Trophoblast cell (in vitro differentiated cells and primary cell): ENCODE results near the gene GSS.

ENCODE experiments used
- DNase-seq, 2 donors: peaks; one replicate each; pipeline ENCODE4 v3.0.0-alpha.2; 2016
- H2AFZ ChIP-seq: 2 replicates; pipeline ENCODE4 v1.6.1; 2013; ENCODE audit warnings: low read length, moderate library complexity, mild to moderate bottlenecking; ENCODE audit not compliant: insufficient read depth, poor library complexity
- H2AK5ac ChIP-seq: 2 replicates; pipeline ENCODE4 v1.6.1; 2013; ENCODE audit warnings: mild to moderate bottlenecking, low read length
- H2BK120ac ChIP-seq: 2 replicates; pipeline ENCODE4 v1.6.1; 2013; ENCODE audit warnings: low read length, mild to moderate bottlenecking, moderate library complexity; ENCODE audit not compliant: insufficient read depth, poor library complexity
- H2BK12ac ChIP-seq: 2 replicates; pipeline ENCODE4 v1.6.1; 2013; ENCODE audit warnings: mild to moderate bottlenecking, low read length, moderate library complexity
- H2BK5ac ChIP-seq: 2 replicates; pipeline ENCODE4 v1.6.1; 2013; ENCODE audit warnings: low read length, low read depth, moderate library complexity, mild to moderate bottlenecking; ENCODE audit not compliant: poor library complexity
- H3K14ac ChIP-seq: 2 replicates; pipeline ENCODE4 v1.6.1; 2013; ENCODE audit warnings: mild to moderate bottlenecking, low read length
- H3K18ac ChIP-seq: 2 replicates; pipeline ENCODE4 v1.6.1; 2013; ENCODE audit warnings: mild to moderate bottlenecking, low read length
- H3K23ac ChIP-seq: 2 replicates; pipeline ENCODE4 v1.6.1; 2013; ENCODE audit warnings: low read length
- H3K27ac ChIP-seq: 2 replicates; pipeline ENCODE4 v1.5.1; 2013; ENCODE audit warnings: low read depth, mild to moderate bottlenecking, inconsistent platforms, low read length, moderate library complexity
- H3K27me3 ChIP-seq: 2 replicates; pipeline ENCODE4 v1.6.1; 2013; ENCODE audit warnings: inconsistent platforms, mild to moderate bottlenecking, low read length, moderate library complexity; ENCODE audit not compliant: insufficient read depth
- H3K36me3 ChIP-seq, 2 experiments: 1 replicate in 1 of 2; 2 replicates in 1 of 2; pipeline ENCODE4 v1.6.1; 2013; ENCODE audit warnings: low read length in 2 of 2, mild to moderate bottlenecking in 2 of 2, moderate library complexity in 1 of 2; ENCODE audit not compliant: insufficient read depth in 2 of 2, control insufficient read depth in 1 of 2
- H3K4ac ChIP-seq: 2 replicates; pipeline ENCODE4 v1.6.1; 2013; ENCODE audit warnings: low read depth, mild to moderate bottlenecking, low read length, moderate library complexity
- H3K4me1 ChIP-seq, 2 experiments: 1 replicate in 1 of 2; 2 replicates in 1 of 2; pipeline ENCODE4 v1.6.1; 2013; ENCODE audit warnings: low read length in 2 of 2, mild to moderate bottlenecking in 2 of 2, moderate library complexity in 1 of 2; ENCODE audit not compliant: insufficient read depth in 2 of 2, control insufficient read depth in 1 of 2
- H3K4me2 ChIP-seq: 2 replicates; pipeline ENCODE4 v1.6.1; 2013; ENCODE audit warnings: inconsistent platforms, mild to moderate bottlenecking, low read length, moderate library complexity
- H3K4me3 ChIP-seq: 2 replicates; pipeline ENCODE4 v1.5.1; 2013; ENCODE audit warnings: mild to moderate bottlenecking, low read depth, low read length, inconsistent platforms
- H3K79me1 ChIP-seq: one replicate; pipeline ENCODE4 v1.6.1; 2013; ENCODE audit warnings: low read length
- H3K79me2 ChIP-seq: 2 replicates; pipeline ENCODE4 v1.6.1; 2013; ENCODE audit warnings: low read length, mild to moderate bottlenecking; ENCODE audit not compliant: control insufficient read depth, insufficient read depth, poor library complexity
- H3K9ac ChIP-seq: 2 replicates; pipeline ENCODE4 v1.6.1; 2013; ENCODE audit warnings: mild to moderate bottlenecking, low read length
- H3K9me3 ChIP-seq: 2 replicates; pipeline ENCODE4 v1.6.1; 2013; ENCODE audit warnings: low read depth, mild to moderate bottlenecking, control low read depth, inconsistent platforms, low read length; ENCODE audit not compliant: insufficient read depth
- H4K12ac ChIP-seq: 2 replicates; pipeline ENCODE4 v1.6.1; 2013; ENCODE audit warnings: low read depth, mild to moderate bottlenecking, low read length, moderate library complexity
- H4K8ac ChIP-seq: 2 replicates; pipeline ENCODE4 v1.6.1; 2013; ENCODE audit warnings: low read depth, mild to moderate bottlenecking, low read length, moderate library complexity
- H4K91ac ChIP-seq: one replicate; pipeline ENCODE4 v1.6.1; 2013; ENCODE audit warnings: low read depth, mild to moderate bottlenecking, low read length, moderate library complexity
- WGBS: extraction: QIAGEN DNeasy Blood & Tissue Kit; methylation state at CpG from one replicate; pipeline ENCODE4 v1.1.7; 2013; ENCODE audit warnings: missing lambda C conversion rate; ENCODE audit not compliant: insufficient read length, insufficient coverage; ENCODE audit errors: extremely low coverage; 5-methylcytosine and 5-hydroxymethylcytosine counted together

The GSS gene

GRCh38 chr20:34964486-34964885, 8.9 kb upstream of the GSS start:
- H4K12ac ChIP-seq: no peak overlapping the region
- no peak overlapping the region for H4K8ac ChIP-seq
- no peaks in the 10 kb centered on the region for H3K36me3 ChIP-seq
- H3K18ac ChIP-seq: no peak overlapping the region
- no peak overlapping the region for H3K9ac ChIP-seq
- H3K27ac ChIP-seq: no peak overlapping the region
- H2AFZ ChIP-seq: no peak overlapping the region
- H3K79me2 ChIP-seq: no peaks in the 10 kb centered on the region
- H2BK12ac ChIP-seq: no peak overlapping the region
- H3K4ac ChIP-seq: no peak overlapping the region
- no peaks in the 10 kb centered on the region for H3K9me3 ChIP-seq
- H3K4me1 ChIP-seq: no peaks in the 10 kb centered on the region
- no peaks in the 10 kb centered on the region for H3K79me1 ChIP-seq
- no peaks in the 10 kb centered on the region for H3K27me3 ChIP-seq
- no peak overlapping the region for H2BK5ac ChIP-seq
- no peak overlapping the region for H3K4me3 ChIP-seq
- H3K23ac ChIP-seq: no peak overlapping the region
- H2AK5ac ChIP-seq: no peak overlapping the region
- no CpG with 5 or more reads among the region's 5 CpGs for WGBS
- H3K14ac ChIP-seq: no peak overlapping the region
- DNase-seq: no peak
- H2BK120ac ChIP-seq: no peak overlapping the region
- H3K4me2 ChIP-seq: no peak overlapping the region
- H4K91ac ChIP-seq: no peak overlapping the region

GRCh38 chr20:34956751-34957472, 1.3 kb upstream of the GSS start:
- peaks cover 3 to 5% of the 10 kb centered on the region in 2 experiments for H3K4me1 ChIP-seq
- WGBS: no CpG with 5 or more reads among the region's 21 CpGs
- H3K23ac ChIP-seq: no peak overlapping the region
- H3K27ac ChIP-seq: no peak overlapping the region
- H2BK120ac ChIP-seq: peak overlapping the region; percentile 1
- peaks cover 4% of the 10 kb centered on the region for H3K79me2 ChIP-seq
- no peak overlapping the region for H2AK5ac ChIP-seq
- no peak overlapping the region for H3K14ac ChIP-seq
- H4K12ac ChIP-seq: no peak overlapping the region
- H3K4ac ChIP-seq: no peak overlapping the region
- H3K27me3 ChIP-seq: no peaks in the 10 kb centered on the region
- no peaks in the 10 kb centered on the region for H3K36me3 ChIP-seq
- no peak overlapping the region for H3K4me3 ChIP-seq
- H3K79me1 ChIP-seq: peaks cover 7% of the 10 kb centered on the region
- H3K9me3 ChIP-seq: no peaks in the 10 kb centered on the region
- no peak overlapping the region for H4K91ac ChIP-seq
- no peak overlapping the region for H2BK5ac ChIP-seq
- H2BK12ac ChIP-seq: no peak overlapping the region
- H2AFZ ChIP-seq: peak overlapping the region; percentile 0
- no peak overlapping the region for H3K4me2 ChIP-seq
- no peak overlapping the region for H3K18ac ChIP-seq
- no peak overlapping the region for H4K8ac ChIP-seq
- no peak for DNase-seq
- no peak overlapping the region for H3K9ac ChIP-seq

GRCh38 chr20:34956041-34956458, 444 bp upstream of the GSS start:
- H2BK5ac ChIP-seq: no peak overlapping the region

GRCh38 chr20:34954904-34955230, 739 bp downstream of the GSS start:
- H3K4me3 ChIP-seq: peak overlapping the region; percentile 74
- no peaks in the 10 kb centered on the region for H3K9me3 ChIP-seq
- peaks cover 3 to 5% of the 10 kb centered on the region in 2 experiments for H3K4me1 ChIP-seq
- H3K4ac ChIP-seq: no peak overlapping the region
- H3K4me2 ChIP-seq: peak overlapping the region; percentile 49
- no peaks in the 10 kb centered on the region for H3K27me3 ChIP-seq
- peaks cover 3% of the 10 kb centered on the region in 2 experiments for H3K36me3 ChIP-seq
- DNase-seq: peak in 1 of 2 donors; percentile 7
- H3K27ac ChIP-seq: peak overlapping the region; percentile 59
- no peak overlapping the region for H2BK5ac ChIP-seq
- peak overlapping the region; percentile 83 for H3K14ac ChIP-seq
- no peak overlapping the region for H4K8ac ChIP-seq
- peaks cover 7% of the 10 kb centered on the region for H3K79me1 ChIP-seq
- no peak overlapping the region for H2AFZ ChIP-seq
- H3K79me2 ChIP-seq: peaks cover 4% of the 10 kb centered on the region
- no peak overlapping the region for H3K9ac ChIP-seq
- no peak overlapping the region for H4K12ac ChIP-seq
- no peak overlapping the region for H2AK5ac ChIP-seq
- no peak overlapping the region for H2BK12ac ChIP-seq
- WGBS: no CpG with 5 or more reads among the region's 13 CpGs
- no peak overlapping the region for H3K23ac ChIP-seq
- no peak overlapping the region for H3K18ac ChIP-seq
- H2BK120ac ChIP-seq: no peak overlapping the region
- no peak overlapping the region for H4K91ac ChIP-seq

More at GRCh38 chr20:34956041-34956458, 444 bp upstream of the GSS start:
- DNase-seq: no peak
- Histone ChIP-seq H4K12ac (peak overlapping the region; percentile 55), H3K23ac (no peak overlapping the region), H2AFZ (peak overlapping the region; percentile 38), H3K36me3 (peaks cover 3% of the 10 kb centered on the region in 2 experiments), H4K8ac (peak overlapping the region; percentile 75), H4K91ac (peak overlapping the region; percentile 69), H3K14ac (no peak overlapping the region), H2AK5ac (no peak overlapping the region), H3K4me3 (peak overlapping the region; percentile 1), H3K4me2 (peak overlapping the region; percentile 42), H3K9ac (peak overlapping the region; percentile 62), H3K9me3 (no peaks in the 10 kb centered on the region), H3K79me1 (peaks cover 7% of the 10 kb centered on the region), H3K4ac (peak overlapping the region; percentile 24), H3K79me2 (peaks cover 4% of the 10 kb centered on the region), H3K4me1 (peaks cover 3 to 5% of the 10 kb centered on the region in 2 experiments), H2BK120ac (no peak overlapping the region), H2BK12ac (no peak overlapping the region), H3K18ac (peak overlapping the region; percentile 13), H3K27ac (no peak overlapping the region), H3K27me3 (no peaks in the 10 kb centered on the region)
- no CpG with 5 or more reads among the region's 6 CpGs for WGBS
